H1 (cell line): ENCODE data around the gene NIN. TPM values are rescaled to one million over a fixed set of nuclear protein-coding genes. Genes with fewer than 3 reads are reported as not detected.

Experiments
- CTCF ChIA-PET: fragments of 300-600 bp; sonication (Branson Sonifier 250); formaldehyde crosslinking; loops from one replicate; lab custom pipeline; 2021; ENCODE audit not compliant: partially characterized antibody; lab: Charles Lee
- POLR2A ChIA-PET: fragments of 300-600 bp; sonication (Branson Sonifier 250); formaldehyde crosslinking; loops from one replicate; lab custom pipeline; 2021; ENCODE audit warnings: inconsistent platforms; ENCODE audit not compliant: partially characterized antibody; lab: Charles Lee
- DNase-seq, 2 experiments: peaks; one replicate each; pipeline versions ENCODE4 v3.0.0 to v3.0.0-alpha.2; 2010 to 2022; ENCODE audit warnings: low spot score in 2 of 2, low read depth in 1 of 2, mixed read lengths in 1 of 2
- FAIRE-seq: peaks from 2 replicates; lab custom pipeline; 2011; peaks lifted over from hg19 to GRCh38; lab: Jason Lieb, UNC
- H2AFZ ChIP-seq: 2 replicates; pipeline ENCODE4 v1.8.1; 2012; ENCODE audit warnings: low read length, inconsistent platforms
- H2AK5ac ChIP-seq: 2 replicates; pipeline ENCODE4 v1.6.1; 2013; ENCODE audit warnings: low read depth, low read length
- H2BK120ac ChIP-seq: replicated peaks from 2 replicates; pipeline ENCODE3; 2013; ENCODE audit warnings: low read depth, low read length, inconsistent platforms
- H2BK12ac ChIP-seq: 2 replicates; pipeline ENCODE4 v1.6.1; 2013; ENCODE audit warnings: low read depth, low read length
- H2BK15ac ChIP-seq: 2 replicates; pipeline ENCODE4 v1.6.1; 2013; ENCODE audit warnings: low read length
- H2BK20ac ChIP-seq: 2 replicates; pipeline ENCODE4 v1.6.1; 2013; ENCODE audit warnings: low read length
- H2BK5ac ChIP-seq: 2 replicates; pipeline ENCODE4 v1.6.1; 2013; ENCODE audit warnings: low read depth, low read length
- H3K14ac ChIP-seq: 2 replicates; pipeline ENCODE4 v1.6.1; 2013; ENCODE audit warnings: inconsistent platforms; ENCODE audit not compliant: insufficient read length
- H3K18ac ChIP-seq: 2 replicates; pipeline ENCODE4 v1.6.1; 2013; ENCODE audit warnings: low read length; ENCODE audit errors: extremely low read depth
- H3K23ac ChIP-seq: 2 replicates; pipeline ENCODE4 v1.6.1; 2013; ENCODE audit warnings: inconsistent platforms; ENCODE audit not compliant: insufficient read length
- H3K23me2 ChIP-seq: 2 replicates; pipeline ENCODE4 v1.6.1; 2013; ENCODE audit warnings: low read depth, low read length
- H3K27ac ChIP-seq: 2 replicates; pipeline ENCODE4 v1.6.1; 2011; ENCODE audit warnings: low read depth, low read length, inconsistent platforms
- H3K27me3 ChIP-seq, 4 experiments: replicated peaks in 1 of 4; 1 replicate in 1 of 4; 2 replicates in 3 of 4; pipeline versions ENCODE4 v1.6.1 to v1.8.1; 2011 to 2013; ENCODE audit warnings: low read length in 3 of 4, mild to moderate bottlenecking in 3 of 4, inconsistent platforms in 2 of 4, mixed read lengths in 2 of 4, moderate library complexity in 1 of 4; ENCODE audit not compliant: control insufficient read depth in 3 of 4, insufficient read depth in 3 of 4; ENCODE audit errors: extremely low read depth in 1 of 4
- H3K36me3 ChIP-seq, 4 experiments: 2 replicates each; pipeline versions ENCODE4 v1.6.1 to v1.8.1; 2011 to 2013; ENCODE audit warnings: mild to moderate bottlenecking in 4 of 4, low read length in 3 of 4, moderate library complexity in 2 of 4, control low read depth in 1 of 4, inconsistent platforms in 1 of 4; ENCODE audit not compliant: insufficient read depth in 4 of 4, control insufficient read depth in 2 of 4
- H3K4ac ChIP-seq: replicated peaks from 2 replicates; pipeline ENCODE3; 2013; ENCODE audit warnings: low read length, low read depth, mixed read lengths, inconsistent platforms; ENCODE audit not compliant: insufficient read length
- H3K4me1 ChIP-seq, 4 experiments: replicated peaks in 1 of 4; 1 replicate in 1 of 4; 2 replicates in 3 of 4; pipeline versions ENCODE4 v1.6.1 to v1.8.1; 2011 to 2013; ENCODE audit warnings: low read length in 3 of 4, inconsistent platforms in 2 of 4, mixed read lengths in 1 of 4; ENCODE audit not compliant: insufficient read depth in 4 of 4, control insufficient read depth in 3 of 4
- H3K4me2 ChIP-seq, 2 experiments: 2 replicates each; pipeline versions ENCODE4 v1.6.1 to v1.8.1; 2011 to 2013; ENCODE audit warnings: low read depth in 2 of 2, low read length in 2 of 2, control low read depth in 1 of 2, inconsistent platforms in 1 of 2, mild to moderate bottlenecking in 1 of 2; ENCODE audit not compliant: insufficient read depth in 1 of 2
- H3K4me3 ChIP-seq, 4 experiments: fragments of 200-600, 300-600 bp in 1 of 4; sonication (generic), shearing (Covaris generic), sonication (Bioruptor Twin) in 1 of 4; 2 replicates each; pipeline versions ENCODE4 v1.5.1 to v1.8.1; 2011 to 2016; ENCODE audit warnings: low read length in 4 of 4, low read depth in 3 of 4, control low read depth in 2 of 4, inconsistent platforms in 2 of 4, mild to moderate bottlenecking in 2 of 4, mixed read lengths in 1 of 4, moderate library complexity in 1 of 4; ENCODE audit not compliant: insufficient read depth in 2 of 4; ENCODE audit errors: extremely low read depth in 1 of 4
- H3K56ac ChIP-seq: replicated peaks from 2 replicates; pipeline ENCODE3; 2013; ENCODE audit warnings: low read depth, mild to moderate bottlenecking, mixed read lengths, low read length, inconsistent platforms; ENCODE audit not compliant: insufficient read length
- H3K79me1 ChIP-seq: 2 replicates; pipeline ENCODE4 v1.6.1; 2013; ENCODE audit warnings: low read depth, low read length, control low read depth
- H3K79me2 ChIP-seq, 2 experiments: 2 replicates each; pipeline versions ENCODE4 v1.6.1 to v1.8.1; 2012 to 2013; ENCODE audit warnings: low read length in 2 of 2, mild to moderate bottlenecking in 2 of 2, inconsistent platforms in 1 of 2; ENCODE audit not compliant: insufficient read depth in 2 of 2, control insufficient read depth in 1 of 2
- H3K9ac ChIP-seq, 4 experiments: replicated peaks in 1 of 4; 1 replicate in 1 of 4; 2 replicates in 3 of 4; pipeline versions ENCODE4 v1.6.1 to v1.8.1; 2011 to 2013; ENCODE audit warnings: low read depth in 3 of 4, low read length in 3 of 4, control low read depth in 2 of 4, mild to moderate bottlenecking in 2 of 4, moderate library complexity in 2 of 4, inconsistent platforms in 1 of 4; ENCODE audit errors: extremely low read depth in 1 of 4
- H3K9me3 ChIP-seq, 2 experiments: 2 replicates each; pipeline versions ENCODE4 v1.6.1 to v1.8.1; 2012 to 2013; ENCODE audit warnings: mild to moderate bottlenecking in 2 of 2, moderate library complexity in 2 of 2, control low read depth in 1 of 2, inconsistent platforms in 1 of 2, low read depth in 1 of 2, low read length in 1 of 2, mixed read lengths in 1 of 2; ENCODE audit not compliant: insufficient read depth in 2 of 2
- H4K20me1 ChIP-seq, 2 experiments: replicated peaks in 1 of 2; 2 replicates each; pipeline versions ENCODE3 to v1.8.1; 2011 to 2013; ENCODE audit warnings: inconsistent platforms in 2 of 2, low read length in 2 of 2, mild to moderate bottlenecking in 1 of 2; ENCODE audit not compliant: insufficient read depth in 2 of 2, control insufficient read depth in 1 of 2
- H4K5ac ChIP-seq: 2 replicates; pipeline ENCODE4 v1.6.1; 2013; ENCODE audit warnings: low read length, low read depth, mixed read lengths, inconsistent platforms; ENCODE audit not compliant: insufficient read length
- H4K8ac ChIP-seq: 2 replicates; pipeline ENCODE4 v1.8.0; 2013; ENCODE audit warnings: mild to moderate bottlenecking, moderate library complexity, low read length, inconsistent platforms; ENCODE audit not compliant: insufficient read depth; ENCODE audit errors: extremely low read depth
- H4K91ac ChIP-seq: replicated peaks from 2 replicates; pipeline ENCODE3; 2013; ENCODE audit warnings: low read length, mixed read lengths, inconsistent platforms; ENCODE audit not compliant: insufficient read length
- CEBPB ChIP-seq: IDR thresholded peaks from 2 replicates; pipeline ENCODE4 v1.6.1; 2012; ENCODE audit warnings: low read depth, low read length
- CHD1 ChIP-seq: IDR thresholded peaks from 2 replicates; pipeline ENCODE4 v1.6.1; 2012; ENCODE audit warnings: low read depth, low read length, improper control_type of control experiment
- KDM4A ChIP-seq: IDR thresholded peaks from one replicate; pipeline ENCODE4 v1.7.1; 2012; ENCODE audit warnings: low read depth, mild to moderate bottlenecking, moderate library complexity, low read length, inconsistent platforms; ENCODE audit not compliant: severe bottlenecking
- KDM5A ChIP-seq: fragments of 200-600 bp; IDR thresholded peaks from 2 replicates; pipeline ENCODE4 v1.7.1; 2012; ENCODE audit warnings: mild to moderate bottlenecking, low read length, inconsistent platforms, mixed read lengths
- MAFK ChIP-seq: IDR thresholded peaks from 2 replicates; pipeline ENCODE4 v1.6.1; 2012; ENCODE audit warnings: low read depth, mild to moderate bottlenecking, improper control_type of control experiment, low read length
- POLR2AphosphoS5 ChIP-seq: IDR thresholded peaks from 2 replicates; pipeline ENCODE4 v1.6.1; 2011; ENCODE audit warnings: low read depth, low read length
- SIX5 ChIP-seq: IDR thresholded peaks from 2 replicates; pipeline ENCODE4 v1.6.1; 2011; ENCODE audit warnings: mild to moderate bottlenecking, low read depth, low read length
- SP4 ChIP-seq: IDR thresholded peaks from 2 replicates; pipeline ENCODE4 v1.6.1; 2012; ENCODE audit warnings: low read length, inconsistent platforms
- TAF1 ChIP-seq: IDR thresholded peaks from 2 replicates; pipeline ENCODE4 v1.6.1; 2011; ENCODE audit warnings: mild to moderate bottlenecking, low read depth, low read length
- WGBS, 2 experiments: shearing (Covaris generic) in 1 of 2; methylation state at CpG; one replicate each; pipeline versions ENCODE4 v1.1.6 to v1.1.7; 2013 to 2015; ENCODE audit warnings: low lambda C conversion rate in 2 of 2, mixed read lengths in 2 of 2, inconsistent platforms in 1 of 2, low coverage in 1 of 2, missing lambda C conversion rate in 1 of 2; ENCODE audit not compliant: insufficient replicate concordance in 2 of 2, insufficient coverage in 1 of 2, insufficient read length in 1 of 2; ENCODE audit errors: extremely low coverage in 1 of 2, missing lambda C conversion rate in 1 of 2; 5-methylcytosine and 5-hydroxymethylcytosine counted together
- polyA plus RNA-seq, 7 experiments: library from polyadenylated mRNA; depleted of rRNA in 3 of 7; stranded (reverse) in 5 of 7; unstranded in 2 of 7; fragments of >200 nt in 5 of 7; fragments of 200-250 nt in 2 of 7; gene quantifications; 1 replicate in 5 of 7; 2 replicates in 1 of 7; 4 replicates in 1 of 7; pipeline versions ENCODE4 v1.2.1 to v1.2.3, GENCODE V29; 2011 to 2013; ENCODE audit warnings: missing spikeins in 2 of 7, mixed read lengths in 2 of 7
- total RNA-seq: library from RNA; stranded (reverse); fragmentation: NEBNext Ultra II Directional; extraction: Animal tissue kit (Norgen Biotek cat#: 25700); gene quantifications from 2 replicates; pipeline ENCODE4 v1.2.1, GENCODE V29; 2021
- TF ChIP-seq, protein P1 (sequence below): IDR thresholded peaks from 2 replicates; pipeline ENCODE4 v1.6.1; 2011; ENCODE audit warnings: low read depth, mild to moderate bottlenecking, low read length; ENCODE audit not compliant: insufficient read depth

The NIN gene
- total and polyA plus RNA-seq, 2 of the 8 experiments (the other 6 are each of a cell fraction or from before 2014, with no cell fraction given): 3.2 to 21.3 TPM

GRCh38 chr14:50790589-50790988 is 40.4 kb downstream of the NIN start:
- Histone ChIP-seq H4K8ac (no peak overlapping the region), H3K9ac (no peak overlapping the region), H3K36me3 (peaks cover 0 to 4% (median 0%) of the 10 kb centered on the region in 4 experiments; a peak in 3 of 8 replicates), H3K4me3 (no peak overlapping the region), H3K79me2 (no peaks in the 10 kb centered on the region), H3K4ac (no peak overlapping the region), H3K27ac (no peak overlapping the region), H2BK15ac (no peak overlapping the region), H3K4me2 (no peak overlapping the region), H4K5ac (no peak overlapping the region), H4K20me1 (peaks cover 0 to 2% of the 10 kb centered on the region in 2 experiments), H3K56ac (no peak overlapping the region), H2BK5ac (no peak overlapping the region), H3K79me1 (no peaks in the 10 kb centered on the region), H2BK12ac (no peak overlapping the region), H2AK5ac (no peak overlapping the region), H3K4me1 (peaks cover 2 to 12% (median 7%) of the 10 kb centered on the region in 4 experiments; a peak in 5 of 7 replicates), H3K18ac (no peak overlapping the region), H4K91ac (no peak overlapping the region), H3K27me3 (no peaks in the 10 kb centered on the region), H3K23ac (no peak overlapping the region), H3K9me3 (no peaks in the 10 kb centered on the region), H3K14ac (no peak overlapping the region), H3K23me2 (no peaks in the 10 kb centered on the region; the same call in 1 of the 2 replicates), H2BK120ac (no peak overlapping the region), H2AFZ (no peak overlapping the region), H2BK20ac (no peak overlapping the region)
- TF ChIP-seq KDM5A (no peak), SP4 (no peak), TAF1 (no peak), POLR2AphosphoS5 (no peak), CHD1 (no peak), KDM4A (no peak), CEBPB (no peak), MAFK (no peak), SIX5 (no peak)
- TF ChIP-seq, protein P1, sequence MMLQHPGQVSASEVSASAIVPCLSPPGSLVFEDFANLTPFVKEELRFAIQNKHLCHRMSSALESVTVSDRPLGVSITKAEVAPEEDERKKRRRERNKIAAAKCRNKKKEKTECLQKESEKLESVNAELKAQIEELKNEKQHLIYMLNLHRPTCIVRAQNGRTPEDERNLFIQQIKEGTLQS: no peak
- ChIA-PET CTCF (interaction anchor here (0.6 to 2.1 kb wide), 4 partner anchors 11 to 69 kb away, joined by 3 to 7 read pairs (median 3); no protein-coding TSS in a partner anchor), POLR2A (interaction anchor here (1.2 to 1.3 kb wide), 2 partner anchors 10 to 13 kb away, joined by 3 read pairs; no protein-coding TSS in a partner anchor)
- 95% methylated on average over 2 of the region's 2 CpGs; no CpG with 5 or more reads in 1 of the 2 experiments for WGBS, 2 experiments
- FAIRE-seq: no peak
- DNase-seq: no peak
